Peyer's patch (tissue), 4 donors: ENCODE measurements around the gene SMPD1.

Source experiments
- CTCF ChIP-seq, 6 experiments: fragments of 450-650 bp in 4 of 6; fragments of 200-600 bp in 2 of 6; sonication (generic) in 1 of 6; IDR thresholded peaks; one replicate each; pipeline ENCODE4 v1.5.1; 2017 to 2019; ENCODE audit warnings: antibody characterized with exemption in 6 of 6, mild to moderate bottlenecking in 3 of 6, moderate library complexity in 1 of 6
- POLR2A ChIP-seq, 2 donors: fragments of 450-650 bp; IDR thresholded peaks; one replicate each; pipeline ENCODE4 v1.5.1; 2017; ENCODE audit warnings: antibody characterized with exemption in 2 of 2, mild to moderate bottlenecking in 2 of 2, moderate library complexity in 2 of 2

- TF ChIP-seq CTCF (IDR thresholded peaks at IDR 0.05) (no peak), POLR2A (IDR thresholded peaks at IDR 0.05) (no peak)
Measured at GRCh38 chr11:6357222-6357621, 33.1 kb upstream of the SMPD1 start.
